GM21717 (cell line): ENCODE measurements around the gene PCSK1.
A peak's percentile ranks its signal among the peaks of the same experiment; 100 is the strongest.
"Not testable (repeated sequence)": the region's sequence is repeated elsewhere in the genome, so short reads cannot be mapped to it uniquely, and the experiment has no call there.

Source experiments
- ATAC-seq: cut with Tn5 transposase; IDR thresholded peaks from one replicate; pipeline ENCODE4 v1.9.1; 2021; ENCODE audit warnings: mild to moderate bottlenecking, moderate library complexity; ENCODE audit not compliant: unreplicated experiment

The PCSK1 gene

DNA sequence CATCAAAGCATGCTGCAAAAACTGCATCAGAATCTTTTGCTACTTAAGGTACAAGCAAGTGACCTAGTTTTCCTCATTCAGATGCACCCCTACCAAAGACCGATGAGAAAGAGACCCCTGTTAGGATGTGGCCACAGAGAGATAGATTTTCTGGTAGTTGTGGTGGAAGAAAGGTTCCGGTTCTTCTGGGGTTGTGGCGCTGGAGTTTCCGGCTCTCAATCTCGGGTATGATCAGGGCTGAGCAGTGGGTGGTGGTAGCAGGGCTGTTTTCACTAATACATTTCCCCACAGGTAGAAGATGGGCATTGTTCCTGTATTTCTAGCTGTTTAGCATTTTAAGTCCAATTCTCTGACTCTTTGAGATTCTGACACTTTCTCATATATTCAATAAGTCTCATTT, 58.4 kb downstream of the PCSK1 start:
- ATAC-seq, result no peak

DNA sequence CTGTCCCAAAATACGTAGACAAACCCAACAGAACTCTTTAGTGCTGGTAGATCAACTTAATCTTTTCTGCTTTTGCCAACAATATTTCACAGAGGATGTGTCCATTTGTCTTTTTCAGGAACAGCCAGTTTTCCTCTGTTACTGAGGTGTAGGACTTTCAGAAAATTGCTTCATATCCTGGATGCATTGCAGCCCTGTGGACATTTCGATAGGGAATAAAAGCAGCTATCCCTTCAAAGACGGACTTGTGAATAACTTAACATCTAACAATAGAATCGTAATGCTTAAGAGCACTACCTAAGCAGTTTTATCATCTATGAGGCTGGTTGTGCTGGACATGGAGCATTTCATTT, 59.7 kb downstream of the PCSK1 start:
- no peak for ATAC-seq

DNA sequence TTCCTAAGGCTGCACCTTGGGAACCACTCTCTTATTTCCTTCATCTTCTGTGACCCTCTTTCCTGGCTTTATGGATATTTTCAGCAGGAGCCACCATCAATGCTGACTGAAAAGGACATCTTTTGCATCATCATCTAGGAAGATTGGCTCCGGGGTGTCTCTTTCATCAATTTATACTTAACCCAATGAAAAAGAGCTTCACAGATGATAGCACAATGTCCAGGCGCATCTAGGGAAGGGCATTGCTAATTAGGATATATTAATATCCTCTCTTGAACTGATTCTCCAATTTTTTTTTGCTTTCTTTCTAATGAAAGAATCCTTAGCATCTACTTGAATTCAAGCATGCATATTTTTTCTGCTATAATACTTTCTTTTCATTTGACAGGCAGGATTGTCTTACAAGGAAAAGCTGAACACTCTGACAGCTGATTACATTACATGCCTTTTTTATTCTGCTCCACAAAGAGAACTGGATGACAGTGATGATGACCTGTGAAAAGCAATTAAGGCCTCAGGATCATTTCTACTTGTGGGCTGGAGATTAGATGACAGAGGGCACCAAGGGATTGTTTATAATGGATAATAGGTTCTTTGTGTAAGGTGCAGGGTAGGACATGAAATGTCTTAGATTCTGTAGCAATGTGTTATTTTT, 60.2 kb downstream of the PCSK1 start:
- no peak for ATAC-seq

DNA sequence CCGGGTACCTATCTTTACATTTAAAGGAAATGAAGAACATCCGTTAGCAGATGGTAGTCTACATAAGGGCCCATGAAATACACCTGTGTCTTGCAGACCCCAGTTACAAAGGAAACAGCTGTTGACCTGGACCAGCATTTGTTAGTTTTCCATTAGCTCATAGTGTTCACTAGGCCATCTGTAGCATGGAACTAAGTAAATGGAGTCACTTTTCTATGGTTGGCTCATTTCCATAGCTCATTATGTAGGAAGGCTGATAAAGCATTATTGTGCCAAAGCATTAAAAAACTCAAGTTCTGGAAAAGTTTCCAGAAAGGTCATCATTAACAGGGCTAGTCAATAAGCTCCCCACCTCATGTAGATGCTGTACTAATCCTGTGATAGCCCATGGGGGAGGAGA, 62.1 kb downstream of the PCSK1 start:
- ATAC-seq, result no peak

DNA sequence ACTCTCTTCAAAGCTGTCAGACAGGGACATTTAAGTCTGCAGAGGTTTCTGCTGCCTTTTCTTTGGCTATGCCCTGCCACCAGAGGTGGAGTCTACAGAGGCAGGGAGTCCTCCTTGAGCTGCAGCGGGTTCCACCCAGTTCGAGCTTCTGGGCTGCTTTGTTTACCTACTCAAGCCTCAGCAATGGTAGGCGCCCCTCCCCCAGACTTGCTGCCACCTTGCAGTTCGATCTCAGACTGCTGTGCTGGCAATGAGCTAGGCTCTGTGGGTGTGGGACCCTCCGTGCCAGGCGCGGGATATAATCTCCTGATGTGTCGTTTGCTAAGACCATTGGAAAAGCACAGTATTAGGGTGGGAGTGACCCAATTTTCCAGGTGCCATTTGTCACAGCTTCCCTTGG, 65.7 kb downstream of the PCSK1 start:
- not testable (repeated sequence) for ATAC-seq

DNA sequence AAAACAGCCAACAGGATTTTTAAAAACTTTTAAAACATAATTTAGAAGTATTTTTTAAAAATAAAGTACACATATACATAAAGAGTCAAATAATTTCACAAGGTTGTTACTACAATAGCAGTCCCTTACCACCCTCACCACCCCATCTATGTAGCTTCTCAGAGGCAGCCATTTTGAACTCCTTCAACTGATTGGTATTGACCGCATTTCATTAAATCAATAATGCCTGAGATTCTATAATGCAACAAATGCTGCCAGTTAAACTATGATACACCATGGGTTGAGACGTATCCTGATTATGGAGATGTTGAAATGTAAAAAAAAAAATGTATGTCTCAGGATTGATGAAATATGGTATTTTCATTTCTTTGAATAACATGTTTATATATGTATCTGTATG, 78.8 kb downstream of the PCSK1 start:
- no peak for ATAC-seq

DNA sequence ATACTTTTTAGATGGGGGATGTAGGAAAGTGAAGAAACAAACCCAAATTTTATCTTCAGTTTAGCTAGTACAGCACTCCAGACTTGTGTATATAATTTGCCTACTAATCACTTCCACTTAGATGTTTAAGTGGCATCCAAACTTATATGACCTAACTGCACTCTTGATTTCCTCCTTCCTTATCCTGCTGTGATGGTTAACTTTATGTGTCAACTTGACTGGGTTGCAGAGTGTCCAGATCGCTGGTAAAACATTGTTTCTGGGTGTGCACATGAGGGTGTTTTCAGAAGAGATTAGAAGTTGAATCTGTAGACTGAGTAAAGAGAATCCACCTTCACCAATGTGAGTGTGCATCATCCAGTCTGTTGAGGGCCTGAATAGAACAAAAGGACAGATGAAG, 79.8 kb downstream of the PCSK1 start:
- no peak for ATAC-seq

DNA sequence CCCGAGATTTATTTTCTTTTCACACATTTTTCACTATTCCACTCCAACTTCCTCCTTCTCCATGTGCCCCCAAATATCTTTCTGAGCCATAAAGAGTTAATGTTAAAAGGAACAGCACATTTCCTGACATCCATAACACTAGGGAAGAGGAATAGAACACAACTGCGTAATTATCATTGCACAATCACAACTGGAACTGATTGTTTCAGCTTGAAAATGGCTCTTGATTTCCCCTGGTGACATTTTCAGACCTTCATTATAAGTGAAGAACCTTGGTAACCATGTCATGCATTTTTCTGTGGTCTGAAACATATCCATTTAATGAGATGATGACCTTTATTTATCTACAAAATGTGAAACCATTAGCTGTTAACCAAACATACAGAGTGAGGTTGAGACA, 82.4 kb downstream of the PCSK1 start:
- ATAC-seq, result no peak

DNA sequence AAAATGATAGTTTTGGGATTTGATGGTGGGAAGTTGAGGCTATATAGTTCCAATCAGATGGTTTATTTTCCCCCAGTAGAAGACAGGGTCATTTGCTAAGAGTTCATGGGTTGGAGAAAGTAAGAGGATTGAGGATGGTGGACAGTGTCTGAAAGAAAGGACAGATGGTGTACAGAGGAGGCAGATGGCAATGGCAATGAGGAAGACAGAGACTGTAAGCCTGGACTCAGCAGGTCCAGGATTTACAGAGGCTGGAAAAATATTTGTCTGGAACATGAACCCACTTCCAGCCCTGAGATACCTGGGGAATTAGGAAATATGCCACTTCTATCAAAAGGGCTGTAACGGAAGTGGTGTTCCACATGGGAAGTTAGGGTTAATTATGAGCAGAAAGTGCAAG, 84.5 kb downstream of the PCSK1 start:
- ATAC-seq, result no peak

DNA sequence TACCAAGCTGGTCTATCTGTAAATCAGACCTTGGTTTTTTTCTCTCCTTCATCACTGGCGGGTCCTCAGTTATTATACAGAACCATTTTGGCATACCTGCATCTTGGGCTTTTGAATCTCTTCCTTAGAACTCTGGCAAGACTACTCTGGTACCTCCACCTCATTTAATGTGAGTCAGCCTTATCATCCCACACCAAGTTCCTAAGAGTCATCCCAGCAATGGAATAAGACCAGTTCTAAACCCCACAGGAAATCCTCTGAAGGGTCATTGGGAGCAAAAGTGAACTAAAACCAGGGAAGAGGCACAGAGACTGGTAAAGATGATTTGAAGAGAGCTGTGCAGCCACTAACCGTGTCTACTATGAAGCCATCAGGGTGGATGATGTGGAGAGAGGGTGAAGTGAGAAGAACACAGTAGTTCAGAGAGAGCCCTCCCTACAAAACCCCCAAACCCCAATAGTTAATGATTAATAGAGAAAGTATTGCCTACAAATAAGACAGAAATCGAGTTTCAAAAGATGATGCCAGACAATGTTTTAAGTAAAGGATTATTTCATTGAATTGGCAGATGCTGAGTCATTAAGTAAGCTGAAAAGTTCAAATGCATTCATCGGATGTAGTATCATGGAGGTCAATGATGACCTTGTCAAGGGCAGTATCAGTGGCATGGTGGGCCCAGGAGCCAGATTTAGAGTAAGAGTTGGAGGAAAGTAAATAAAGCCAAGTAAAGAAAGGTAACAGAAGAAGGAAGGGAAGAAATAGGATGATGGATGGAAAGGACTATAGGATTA, 85.4 kb downstream of the PCSK1 start:
- ATAC-seq, result no peak

DNA sequence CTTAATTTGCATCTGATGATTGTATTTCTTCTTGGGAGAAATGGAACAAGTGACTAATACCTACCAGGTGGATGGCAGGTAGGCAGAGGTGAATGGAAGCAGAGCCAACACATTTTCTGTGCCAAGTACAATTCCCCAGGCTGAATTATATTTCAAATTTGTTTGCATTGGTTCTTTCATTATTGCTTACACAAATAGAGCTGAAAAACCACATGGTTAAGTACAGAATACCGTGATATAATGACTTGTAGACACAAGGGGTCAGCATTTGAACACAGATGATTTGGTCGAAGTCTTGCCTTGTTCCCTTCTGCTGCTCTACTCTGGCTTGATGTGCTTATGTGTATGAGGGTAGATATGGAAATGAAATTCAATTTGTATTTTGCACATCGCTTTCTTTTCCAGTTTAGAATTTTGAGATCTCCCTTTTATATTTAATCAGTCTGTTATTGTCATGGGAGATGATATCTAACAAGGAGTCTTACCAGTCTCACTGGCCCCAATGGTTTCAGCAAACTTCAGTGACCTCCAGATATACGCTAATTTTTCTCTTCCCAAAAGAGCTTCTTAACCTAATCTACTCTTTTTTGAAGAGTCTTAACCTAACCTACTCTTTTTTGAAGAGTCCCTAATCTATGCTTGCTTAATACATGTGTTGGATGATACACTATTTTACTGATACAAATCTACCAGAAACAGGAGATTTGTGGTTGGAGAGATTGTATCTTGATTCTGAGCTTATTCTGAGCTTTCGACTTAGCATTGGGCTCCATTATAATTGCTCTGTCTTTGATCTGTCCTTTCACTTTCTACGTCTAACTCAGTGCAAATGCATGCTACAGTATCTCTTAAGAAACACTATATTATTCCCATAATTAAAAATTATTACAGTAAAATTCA, 88.1 kb downstream of the PCSK1 start:
- ATAC-seq, result peak; percentile 87

DNA sequence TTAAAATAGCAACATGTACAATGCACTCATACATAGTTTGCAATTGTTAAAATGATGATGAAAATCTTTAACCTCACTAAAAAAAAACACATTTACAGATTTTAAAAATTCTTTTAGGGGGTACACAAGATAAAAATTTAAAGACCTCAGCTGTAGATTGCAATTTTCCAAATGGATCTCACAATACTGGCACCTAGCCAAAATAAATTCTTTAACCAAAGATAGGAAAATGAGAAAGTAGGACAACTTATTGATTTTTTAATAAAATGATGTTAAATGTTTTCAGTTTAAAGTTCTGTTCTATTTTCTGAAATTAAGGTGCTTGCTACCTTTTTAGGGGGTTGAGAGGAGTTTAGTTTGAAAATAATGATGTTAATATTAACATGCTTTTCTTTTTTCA, 90.0 kb downstream of the PCSK1 start:
- ATAC-seq, result no peak

DNA sequence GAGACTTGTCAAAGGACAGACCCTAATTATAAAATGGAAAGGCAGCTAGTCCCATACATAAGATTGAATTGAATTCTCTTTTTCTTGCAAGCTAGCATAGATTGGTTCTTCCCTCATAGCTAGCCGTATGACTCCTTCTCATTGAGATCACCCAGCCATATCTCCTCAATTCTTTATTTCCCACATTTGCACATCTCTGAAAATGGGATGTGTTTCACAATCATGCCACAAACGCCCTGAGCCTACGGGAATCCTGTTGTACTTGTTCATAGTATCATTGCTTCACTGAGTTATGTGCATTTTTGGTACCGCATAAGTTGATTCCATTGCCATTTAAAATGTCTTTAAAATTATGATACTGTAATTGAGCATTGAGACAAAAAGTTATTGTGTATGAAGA, 90.5 kb downstream of the PCSK1 start:
- ATAC-seq, result no peak
